A549 (cell line): ENCODE measurements around the gene ERRFI1. TPM values are rescaled to one million over a fixed set of nuclear protein-coding genes. Genes with fewer than 3 reads are reported as not detected.
A peak's percentile ranks its signal among the peaks of the same experiment; 100 is the strongest.

Experiments used
- ATAC-seq, 2 experiments: fragments of 200-7000 bp in 1 of 2; fragments of >200 bp in 1 of 2; cut with Nextera tagmentation in 1 of 2; cut with Tn5 transposase in 1 of 2; 3 replicates each; pipeline versions ENCODE4 v1.8.0 to v1.9.1; 2018 to 2020; ENCODE audit warnings: mild to moderate bottlenecking in 1 of 2, moderate library complexity in 1 of 2
- CTCF ChIA-PET: fragments of 300-600 bp; sonication (Branson Sonifier 250); formaldehyde crosslinking; extraction: SDS; loops from one replicate; lab custom pipeline; 2021; ENCODE audit warnings: antibody characterized with exemption, inconsistent platforms; lab: Yijun Ruan, JAX
- POLR2A ChIA-PET: fragments of 350-600 bp; formaldehyde crosslinking; extraction: SDS; loops from one replicate; lab custom pipeline; 2021; ENCODE audit warnings: antibody characterized with exemption, inconsistent platforms; lab: Yijun Ruan, JAX
- DNase-seq, 2 experiments: peaks; one replicate each; pipeline versions ENCODE4 v3.0.0 to v3.0.0-alpha.2; 2011 to 2016; ENCODE audit warnings: low read depth in 1 of 2, low spot score in 1 of 2
- FAIRE-seq: peaks from 2 replicates; lab custom pipeline; 2011; peaks lifted over from hg19 to GRCh38; lab: Jason Lieb, UNC
- H3K27ac ChIP-seq, 2 experiments: fragments of >200 bp; sonication (Bioruptor Twin); formaldehyde crosslinking; 3 replicates each; pipeline ENCODE4 v1.5.1; 2016 to 2017
- H3K4me1 ChIP-seq: fragments of >200 bp; sonication (Bioruptor Twin); formaldehyde crosslinking; 3 replicates; pipeline ENCODE4 v1.6.1; 2016
- H3K4me2 ChIP-seq: fragments of >200 bp; sonication (Bioruptor Twin); formaldehyde crosslinking; 3 replicates; pipeline ENCODE4 v1.6.1; 2016
- H3K4me3 ChIP-seq: fragments of >200 bp; sonication (Bioruptor Twin); formaldehyde crosslinking; 3 replicates; pipeline ENCODE4 v1.5.1; 2016
- H3K9me3 ChIP-seq: fragments of >200 bp; sonication (Bioruptor Twin); formaldehyde crosslinking; 3 replicates; pipeline ENCODE4 v1.6.1; 2016
- CBX2 ChIP-seq: fragments of 200-600 bp; sonication (generic); IDR thresholded peaks from 2 replicates; pipeline ENCODE4 v1.6.1; 2016; ENCODE audit warnings: low read depth, mild to moderate bottlenecking, borderline replicate concordance
- CBX8 ChIP-seq: fragments of 200-600 bp; sonication (generic); IDR thresholded peaks from 2 replicates; pipeline ENCODE4 v1.6.1; 2016
- CEBPB ChIP-seq, 2 experiments: fragments of >200 bp in 1 of 2; sonication (Bioruptor Twin) in 1 of 2; formaldehyde crosslinking in 1 of 2; IDR thresholded peaks; 2 replicates each; pipeline ENCODE4 v1.6.1; 2012 to 2016
- CTCF ChIP-seq: fragments of >200 bp; sonication (Bioruptor Twin); formaldehyde crosslinking; IDR thresholded peaks from 3 replicates; pipeline ENCODE4 v1.5.1; 2016
- EHF ChIP-seq: fragments of 250-450 bp; sonication (Bioruptor Pico); IDR thresholded peaks from 2 replicates; pipeline ENCODE4 v1.5.0; 2020; ENCODE audit warnings: mild to moderate bottlenecking
- ESRRA ChIP-seq: fragments of 150-350 bp; IDR thresholded peaks from 2 replicates; pipeline ENCODE4 v1.6.1; 2014; ENCODE audit warnings: mild to moderate bottlenecking, low read length, borderline replicate concordance
- FOSB ChIP-seq: fragments of 250-450 bp; sonication (Bioruptor Pico); IDR thresholded peaks from 2 replicates; pipeline ENCODE4 v1.5.0; 2020; ENCODE audit warnings: mild to moderate bottlenecking, moderate library complexity
- FOXS1 ChIP-seq: fragments of 250-450 bp; sonication (Bioruptor Pico); IDR thresholded peaks from 2 replicates; pipeline ENCODE4 v1.5.0; 2020; ENCODE audit warnings: mild to moderate bottlenecking, moderate library complexity
- GATA3 ChIP-seq: IDR thresholded peaks from 2 replicates; pipeline ENCODE4 v1.6.1; 2012; ENCODE audit warnings: borderline replicate concordance
- HOXA7 ChIP-seq: fragments of 250-450 bp; sonication (Bioruptor Pico); IDR thresholded peaks from 2 replicates; pipeline ENCODE4 v1.5.0; 2020; ENCODE audit warnings: mild to moderate bottlenecking, moderate library complexity
- JUN ChIP-seq, 2 experiments: fragments of >200 bp; sonication (Bioruptor Twin); formaldehyde crosslinking; IDR thresholded peaks; 2 replicates in 1 of 2; 3 replicates in 1 of 2; pipeline ENCODE4 v1.6.1; 2016 to 2017
- MAX ChIP-seq: IDR thresholded peaks from 2 replicates; pipeline ENCODE4 v1.6.1; 2012
- POLR2A ChIP-seq: IDR thresholded peaks from 2 replicates; pipeline ENCODE4 v1.6.1; 2012; ENCODE audit warnings: mild to moderate bottlenecking, low read length
- POLR2AphosphoS2 ChIP-seq: conservative IDR thresholded peaks from 2 replicates; pipeline ENCODE4 v1.6.1; 2012; ENCODE audit warnings: low read length, improper control_type of control experiment, inconsistent platforms
- RAD21 ChIP-seq, 2 experiments: fragments of >200 bp in 1 of 2; sonication (Bioruptor Twin) in 1 of 2; formaldehyde crosslinking in 1 of 2; IDR thresholded peaks in 1 of 2; conservative IDR thresholded peaks in 1 of 2; 2 replicates in 1 of 2; 3 replicates in 1 of 2; pipeline ENCODE4 v1.6.1; 2012 to 2018; ENCODE audit warnings: inconsistent platforms in 1 of 2
- SMC3 ChIP-seq: fragments of >200 bp; sonication (Bioruptor Twin); formaldehyde crosslinking; IDR thresholded peaks from 3 replicates; pipeline ENCODE4 v1.6.1; 2018; ENCODE audit warnings: inconsistent platforms
- TP53 ChIP-seq: fragments of 250-450 bp; sonication (Bioruptor Pico); IDR thresholded peaks from 2 replicates; pipeline ENCODE4 v1.5.0; 2021; ENCODE audit warnings: mild to moderate bottlenecking, moderate library complexity
- ZC3H11A ChIP-seq: fragments of 450-650 bp; IDR thresholded peaks from 2 replicates; pipeline ENCODE4 v1.6.1; 2014; ENCODE audit warnings: antibody characterized with exemption, mild to moderate bottlenecking
- whole genome bisulfite sequencing: methylation state at CpG from one replicate; pipeline ENCODE4 v1.1.6; 2017; ENCODE audit errors: missing lambda C conversion rate; 5-methylcytosine and 5-hydroxymethylcytosine counted together
- polyA plus RNA-seq, 4 experiments: library from polyadenylated mRNA; depleted of rRNA in 3 of 4; stranded (reverse); fragments of >200 nt; fragmentation: RNase III in 1 of 4; extraction: RNeasy Plus Mini Kit Qiagen cat#74134 plus additional on column Dnase treatment in 1 of 4; gene quantifications; 2 replicates in 3 of 4; 3 replicates in 1 of 4; pipeline ENCODE4 v1.2.3, GENCODE V29; 2011 to 2017
- TF ChIP-seq, protein P1 (sequence below): fragments of >200 bp; sonication (Bioruptor Twin); formaldehyde crosslinking; IDR thresholded peaks from 2 replicates; pipeline ENCODE4 v1.6.1; 2016
- TF ChIP-seq, protein P2 (sequence below): fragments of 250-450 bp; sonication (Bioruptor Pico); IDR thresholded peaks from 2 replicates; pipeline ENCODE4 v1.5.0; 2020; ENCODE audit warnings: low read depth, mild to moderate bottlenecking, moderate library complexity

Gene ERRFI1
- polyA plus RNA-seq, 2 of the 4 experiments (the other 2 are of a cell fraction) = 51.0 to 217 TPM

DNA sequence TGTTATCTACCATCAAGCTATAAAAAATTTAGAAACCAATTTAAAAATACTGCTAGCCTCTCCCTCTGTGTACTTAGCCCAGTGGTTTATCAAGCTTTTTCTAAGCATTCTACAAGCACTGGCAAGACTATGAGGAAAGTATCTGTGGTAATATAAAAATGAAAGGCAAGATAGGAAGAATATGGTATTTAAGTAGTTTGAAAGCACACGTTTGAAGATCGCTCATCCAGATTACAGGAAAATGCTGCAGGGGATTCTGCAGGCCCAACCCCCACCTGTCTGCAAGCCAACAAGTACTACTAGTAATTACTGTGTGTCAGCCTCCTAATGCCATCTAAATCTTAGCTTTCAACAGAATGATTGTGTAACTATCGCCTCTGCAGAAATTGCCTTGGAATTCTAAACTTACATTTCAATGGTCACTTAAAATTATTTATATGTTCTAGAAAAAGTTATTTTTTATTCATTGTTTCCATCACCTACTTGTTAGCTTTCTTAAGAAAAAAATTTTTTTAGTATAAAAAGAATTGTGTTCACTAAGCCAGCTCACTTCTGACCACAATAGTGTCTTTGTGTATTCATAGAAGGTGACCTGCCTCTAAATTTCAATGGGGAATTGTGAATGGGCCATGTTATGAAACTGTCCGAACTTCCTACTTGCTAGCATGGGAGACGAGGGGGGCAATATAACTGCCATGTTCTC, 8.5 kb downstream of the ERRFI1 start:
- WGBS = 17% methylated on average over 5 of the region's 5 CpGs
- peak overlapping the region; percentile 11; the same call in 1 of the 3 replicates for H3K4me3 ChIP-seq
- TF ChIP-seq CBX2 (no peak), GATA3 (peak; percentile 43; the same call in 1 of the 2 replicates), EHF (CRISPR knock-in tag) (no peak), HOXA7 (CRISPR knock-in tag) (peak; percentile 71; the same call in 1 of the 2 replicates), JUN (IDR thresholded peaks at IDR 0.05) (0 out of 5 replicates have a peak, but pooled peaks of 1 of the 2 experiments have one; percentile 10), MAX (no peak), ESRRA (no peak), CEBPB (IDR thresholded peaks at IDR 0.05) (peak; percentile 32 to 36; a peak in 2 of 4 replicates), TP53 (CRISPR knock-in tag) (0 out of 2 replicates have a peak, but pooled peaks have one; percentile 26), SMC3 (no peak)
- TF ChIP-seq, protein P1, sequence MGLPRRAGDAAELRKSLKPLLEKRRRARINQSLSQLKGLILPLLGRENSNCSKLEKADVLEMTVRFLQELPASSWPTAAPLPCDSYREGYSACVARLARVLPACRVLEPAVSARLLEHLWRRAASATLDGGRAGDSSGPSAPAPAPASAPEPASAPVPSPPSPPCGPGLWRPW = no peak
- TF ChIP-seq, all 56 proteins: peak for 5
- DNase-seq (no peak), FAIRE-seq (no peak), ATAC-seq (no peak)
- CTCF ChIA-PET = interaction anchor here (0.6 to 13.0 kb wide), 6 partner anchors 16 to 331 kb away, joined by 3 to 172 read pairs (median 28); no protein-coding TSS in a partner anchor
- H3K4me1 ChIP-seq = peaks cover 90% of the 10 kb centered on the region
- peak overlapping the region; percentile 86 for H3K4me2 ChIP-seq
- peak overlapping the region; percentile 82 to 100 for H3K27ac ChIP-seq
- H3K9me3 ChIP-seq = no peaks in the 10 kb centered on the region
- POLR2A ChIA-PET = interaction anchor here (0.6 to 2.6 kb wide), 4 partner anchors 7 to 297 kb away, joined by 3 to 13 read pairs (median 4); no protein-coding TSS in a partner anchor

- Histone ChIP-seq H3K27ac (peak overlapping the region; percentile 32 to 82), H3K4me3 (peak overlapping the region; percentile 26; the same call in 2 of the 3 replicates), H3K4me1 (peaks cover 97% of the 10 kb centered on the region), H3K9me3 (no peaks in the 10 kb centered on the region), H3K4me2 (peak overlapping the region; percentile 86)
- DNase-seq (no peak), FAIRE-seq (no peak), ATAC-seq (no peak)
- ChIA-PET CTCF (interaction anchor here (0.7 to 13.0 kb wide), 8 partner anchors 9 to 500 kb away, joined by 3 to 172 read pairs (median 27); partner anchors contain the start of gene ERRFI1), POLR2A (interaction anchor here (0.6 to 2.6 kb wide), 5 partner anchors 8 to 327 kb away, joined by 3 to 13 read pairs (median 4); no protein-coding TSS in a partner anchor)
- TF ChIP-seq TP53 (CRISPR knock-in tag) = no peak
- no peak for TF ChIP-seq POLR2A
- no peak for TF ChIP-seq CTCF
- TF ChIP-seq CEBPB (IDR thresholded peaks at IDR 0.05) = peak in 1 of 2 experiments; percentile 1; a peak in 1 of 4 replicates
- TF ChIP-seq CBX2 = no peak
- no peak for TF ChIP-seq ZC3H11A
- no peak for TF ChIP-seq CBX8
Observed at GRCh38 chr1:8016895-8017241, 9.2 kb downstream of the ERRFI1 start.

DNA sequence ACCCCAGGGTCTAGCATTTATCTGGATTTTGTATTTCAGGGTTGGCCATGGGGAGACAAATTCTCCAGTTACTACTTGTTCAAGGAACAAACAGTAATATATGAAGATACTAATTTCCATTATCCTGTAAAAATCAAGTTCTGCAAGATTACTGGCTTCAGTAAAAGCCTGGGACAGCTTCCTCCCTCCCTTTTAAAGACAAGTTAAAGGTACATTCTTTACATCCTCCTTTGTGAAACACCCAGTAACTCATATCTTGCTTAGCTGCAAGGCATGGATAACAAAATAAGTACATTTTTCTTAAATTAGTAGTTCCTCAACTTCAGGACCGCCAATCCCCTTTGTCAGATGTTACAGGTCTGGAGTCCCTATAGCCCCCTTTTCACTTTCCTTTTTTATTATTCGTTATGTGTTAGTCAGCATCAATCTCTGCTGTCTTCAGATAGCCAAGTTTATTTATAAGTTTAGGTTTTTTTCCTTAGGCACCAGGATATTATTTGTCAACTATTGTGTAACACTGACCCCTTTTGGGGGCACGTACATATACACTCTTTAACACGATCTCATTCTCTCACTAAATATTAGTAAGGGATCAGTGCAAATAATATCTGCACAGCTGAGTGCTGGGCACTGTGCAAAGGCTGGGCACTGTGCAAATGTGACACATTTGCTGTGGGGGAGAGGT, 9.8 kb downstream of the ERRFI1 start:
- FAIRE-seq (no peak), ATAC-seq (peak in 1 of 2 experiments; percentile 14; a peak in 3 of 6 replicates), DNase-seq (no peak)
- ChIA-PET POLR2A (interaction anchor here (0.6 to 1.1 kb wide), 5 partner anchors 9 to 327 kb away, joined by 3 to 4 read pairs (median 4); partner anchors contain the start of gene ERRFI1), CTCF (interaction anchor here (0.7 to 13.0 kb wide), 15 partner anchors 9 to 501 kb away, joined by 3 to 172 read pairs (median 9); partner anchors contain the start of gene ERRFI1)
- Histone ChIP-seq H3K4me2 (peak overlapping the region; percentile 86), H3K4me1 (peaks cover 100% of the 10 kb centered on the region), H3K9me3 (no peaks in the 10 kb centered on the region), H3K4me3 (peak overlapping the region; percentile 26; the same call in 2 of the 3 replicates), H3K27ac (peak overlapping the region; percentile 68 to 82)
- no peak for TF ChIP-seq ZC3H11A
- peak; percentile 14; the same call in 1 of the 2 replicates for TF ChIP-seq POLR2AphosphoS2
- TF ChIP-seq CEBPB (IDR thresholded peaks at IDR 0.05) = peak in 1 of 2 experiments; percentile 50; a peak in 1 of 4 replicates
- 0 out of 2 replicates have a peak, but pooled peaks have one; percentile 39 for TF ChIP-seq TP53 (CRISPR knock-in tag)
- TF ChIP-seq FOXS1 (CRISPR knock-in tag) = no peak
- TF ChIP-seq, protein P2, sequence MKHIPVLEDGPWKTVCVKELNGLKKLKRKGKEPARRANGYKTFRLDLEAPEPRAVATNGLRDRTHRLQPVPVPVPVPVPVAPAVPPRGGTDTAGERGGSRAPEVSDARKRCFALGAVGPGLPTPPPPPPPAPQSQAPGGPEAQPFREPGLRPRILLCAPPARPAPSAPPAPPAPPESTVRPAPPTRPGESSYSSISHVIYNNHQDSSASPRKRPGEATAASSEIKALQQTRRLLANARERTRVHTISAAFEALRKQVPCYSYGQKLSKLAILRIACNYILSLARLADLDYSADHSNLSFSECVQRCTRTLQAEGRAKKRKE (CRISPR knock-in tag) = no peak
- peak; percentile 49 for TF ChIP-seq FOSB (CRISPR knock-in tag)
- no peak for TF ChIP-seq CBX8
- 0 out of 5 replicates have a peak, but pooled peaks of 1 of the 2 experiments have one; percentile 10 for TF ChIP-seq RAD21 (conservative IDR thresholded peaks at IDR 0.05 in 1 of 2, IDR thresholded peaks at IDR 0.05 in 1 of 2)
- whole genome bisulfite sequencing = 19% methylated on average over 4 of the region's 4 CpGs
